ENCODE measurements around the gene GDPD5.

GDPD5 gene

DNA sequence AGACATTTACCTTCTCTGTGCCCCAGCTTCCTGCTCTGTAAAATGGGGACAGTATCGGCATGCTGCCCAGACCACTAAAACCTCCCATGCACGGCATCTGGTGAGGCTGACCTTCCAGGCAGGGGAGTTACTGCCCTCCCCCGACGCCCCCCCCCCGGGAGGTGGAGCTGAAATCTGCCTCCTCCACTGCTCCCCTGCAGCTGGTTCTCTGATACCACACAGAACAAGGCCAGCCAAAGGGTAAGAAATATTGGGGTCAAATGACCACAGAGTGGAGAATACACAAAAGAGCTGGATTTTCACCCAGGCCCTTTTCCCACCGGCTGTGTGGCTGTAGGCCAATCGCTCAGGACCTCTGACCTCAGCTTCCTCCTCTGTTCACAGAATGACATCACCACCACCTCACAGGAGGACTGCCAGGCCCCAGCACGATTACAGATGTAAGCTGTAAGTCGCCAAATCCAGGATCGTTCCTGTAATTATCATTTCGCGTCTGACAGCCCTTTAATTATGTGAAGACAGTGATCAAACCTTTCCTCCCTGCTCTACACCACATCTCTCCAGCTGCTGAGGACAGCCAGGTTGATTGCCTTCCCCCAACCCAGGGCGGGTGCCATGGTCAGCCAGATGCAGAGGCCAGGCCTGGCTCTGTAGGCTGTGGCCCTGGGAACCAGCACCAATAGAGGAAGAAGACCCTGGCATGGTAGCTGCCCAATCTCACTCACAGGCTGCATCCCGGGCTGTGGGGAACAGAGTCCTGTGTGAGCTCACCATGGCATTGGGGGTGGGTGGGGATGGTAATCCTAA is 57.0 kb downstream of the GDPD5 start:
- TF ChIP-seq, protein P1, sequence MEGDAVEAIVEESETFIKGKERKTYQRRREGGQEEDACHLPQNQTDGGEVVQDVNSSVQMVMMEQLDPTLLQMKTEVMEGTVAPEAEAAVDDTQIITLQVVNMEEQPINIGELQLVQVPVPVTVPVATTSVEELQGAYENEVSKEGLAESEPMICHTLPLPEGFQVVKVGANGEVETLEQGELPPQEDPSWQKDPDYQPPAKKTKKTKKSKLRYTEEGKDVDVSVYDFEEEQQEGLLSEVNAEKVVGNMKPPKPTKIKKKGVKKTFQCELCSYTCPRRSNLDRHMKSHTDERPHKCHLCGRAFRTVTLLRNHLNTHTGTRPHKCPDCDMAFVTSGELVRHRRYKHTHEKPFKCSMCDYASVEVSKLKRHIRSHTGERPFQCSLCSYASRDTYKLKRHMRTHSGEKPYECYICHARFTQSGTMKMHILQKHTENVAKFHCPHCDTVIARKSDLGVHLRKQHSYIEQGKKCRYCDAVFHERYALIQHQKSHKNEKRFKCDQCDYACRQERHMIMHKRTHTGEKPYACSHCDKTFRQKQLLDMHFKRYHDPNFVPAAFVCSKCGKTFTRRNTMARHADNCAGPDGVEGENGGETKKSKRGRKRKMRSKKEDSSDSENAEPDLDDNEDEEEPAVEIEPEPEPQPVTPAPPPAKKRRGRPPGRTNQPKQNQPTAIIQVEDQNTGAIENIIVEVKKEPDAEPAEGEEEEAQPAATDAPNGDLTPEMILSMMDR (IDR thresholded peaks at IDR 0.05; ENCODE audit: control insufficient read depth, insufficient read depth, low read depth, low read length, missing control alignments): no peak
- no peak for DNase-seq (ENCODE audit: low read depth)
- no peak overlapping the region for H3K4me3 ChIP-seq (ENCODE audit: control insufficient read depth, low read depth, low read length)

DNA sequence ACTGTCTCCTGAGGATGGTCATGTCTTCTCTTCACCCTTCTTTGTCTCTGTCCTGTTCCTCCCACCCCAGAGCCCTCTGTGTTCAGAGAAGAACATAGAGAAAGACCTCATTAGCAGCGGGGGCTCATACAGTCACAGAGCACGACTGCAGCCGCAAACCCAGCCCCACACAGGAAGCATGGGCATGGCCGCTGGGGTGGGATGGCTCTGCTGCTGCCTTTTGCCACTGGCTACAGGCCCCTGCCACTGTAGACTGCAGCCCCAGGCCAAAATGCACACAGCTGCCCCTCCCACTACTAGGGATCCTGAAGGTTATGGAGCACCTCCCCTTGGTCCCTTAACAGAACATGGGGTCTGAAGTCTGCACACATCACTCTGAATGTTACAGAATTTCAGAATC is 57.9 kb downstream of the GDPD5 start:
- no peak overlapping the region for H3K4me3 ChIP-seq (ENCODE audit: control insufficient read depth, low read depth, low read length)
- TF ChIP-seq, protein P1 (IDR thresholded peaks at IDR 0.05; ENCODE audit: control insufficient read depth, insufficient read depth, low read depth, low read length, missing control alignments): no peak
- DNase-seq (ENCODE audit: low read depth): no peak

DNA sequence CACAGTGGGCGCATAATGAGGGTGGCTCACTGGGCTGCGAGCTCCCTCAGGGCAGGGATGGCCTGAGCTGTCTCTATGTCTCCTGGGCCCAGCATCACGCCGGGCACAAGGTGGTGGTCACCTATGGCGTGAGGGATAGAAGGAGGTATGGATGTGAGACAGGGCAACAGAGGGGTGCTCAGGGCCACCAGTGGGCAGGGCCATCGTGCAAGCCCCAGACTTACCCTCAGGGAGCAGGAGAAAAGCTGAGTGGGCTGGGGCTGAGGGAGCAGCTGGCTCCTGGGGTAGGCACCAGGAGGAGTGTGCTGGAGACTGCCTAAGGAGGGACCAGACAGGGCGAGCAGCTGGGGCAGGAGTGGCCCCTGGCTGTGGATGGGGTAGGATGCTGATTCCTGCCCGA is 58.4 kb downstream of the GDPD5 start:
- H3K4me3 ChIP-seq (ENCODE audit: control insufficient read depth, low read depth, low read length): no peak overlapping the region
- no peak for DNase-seq (ENCODE audit: low read depth)
- TF ChIP-seq, protein P1 (IDR thresholded peaks at IDR 0.05; ENCODE audit: control insufficient read depth, insufficient read depth, low read depth, low read length, missing control alignments): no peak

DNA sequence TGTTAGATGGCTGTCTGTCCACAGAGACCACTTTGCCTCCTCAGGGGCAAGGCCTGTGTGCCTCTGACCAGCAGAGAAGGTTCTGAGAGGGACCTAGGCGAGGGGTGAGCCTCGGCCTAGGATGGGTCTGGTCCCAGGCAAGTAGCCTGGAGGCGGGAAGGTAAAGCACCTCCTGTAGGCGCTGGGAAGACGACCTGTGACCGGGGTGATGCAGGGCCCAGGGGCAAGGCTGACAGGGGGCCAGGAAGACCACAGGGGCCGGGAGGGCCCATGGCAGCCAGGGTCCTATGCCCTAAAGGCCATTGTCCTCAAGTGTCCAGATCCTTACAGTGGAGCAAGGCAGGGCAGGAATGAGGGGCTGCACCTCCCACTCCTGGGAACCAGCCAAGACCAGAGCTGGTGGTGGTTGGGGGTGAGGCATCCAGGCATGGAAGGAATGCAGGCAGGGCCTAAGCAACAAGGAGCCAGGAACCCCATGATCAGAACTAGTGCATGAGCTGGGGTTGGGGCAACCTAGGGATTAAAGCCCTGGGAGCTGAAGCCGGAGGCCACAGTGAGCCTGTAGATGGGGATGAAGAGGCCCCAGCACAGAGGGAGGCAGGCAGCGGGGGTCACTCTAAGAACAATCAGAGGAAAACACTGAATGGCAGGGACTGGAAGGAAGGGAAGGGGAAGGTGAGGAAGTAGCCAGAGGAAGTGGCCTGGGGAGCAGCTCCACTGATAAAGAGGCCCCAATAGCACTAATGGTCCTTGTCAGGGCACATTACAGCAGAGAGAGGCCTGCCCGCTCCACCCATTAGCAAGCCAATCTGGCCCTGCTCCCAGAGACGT is 59.8 kb downstream of the GDPD5 start:
- TF ChIP-seq, protein P1 (IDR thresholded peaks at IDR 0.05; ENCODE audit: control insufficient read depth, insufficient read depth, low read depth, low read length, missing control alignments): no peak
- DNase-seq (ENCODE audit: low read depth): no peak

DNA sequence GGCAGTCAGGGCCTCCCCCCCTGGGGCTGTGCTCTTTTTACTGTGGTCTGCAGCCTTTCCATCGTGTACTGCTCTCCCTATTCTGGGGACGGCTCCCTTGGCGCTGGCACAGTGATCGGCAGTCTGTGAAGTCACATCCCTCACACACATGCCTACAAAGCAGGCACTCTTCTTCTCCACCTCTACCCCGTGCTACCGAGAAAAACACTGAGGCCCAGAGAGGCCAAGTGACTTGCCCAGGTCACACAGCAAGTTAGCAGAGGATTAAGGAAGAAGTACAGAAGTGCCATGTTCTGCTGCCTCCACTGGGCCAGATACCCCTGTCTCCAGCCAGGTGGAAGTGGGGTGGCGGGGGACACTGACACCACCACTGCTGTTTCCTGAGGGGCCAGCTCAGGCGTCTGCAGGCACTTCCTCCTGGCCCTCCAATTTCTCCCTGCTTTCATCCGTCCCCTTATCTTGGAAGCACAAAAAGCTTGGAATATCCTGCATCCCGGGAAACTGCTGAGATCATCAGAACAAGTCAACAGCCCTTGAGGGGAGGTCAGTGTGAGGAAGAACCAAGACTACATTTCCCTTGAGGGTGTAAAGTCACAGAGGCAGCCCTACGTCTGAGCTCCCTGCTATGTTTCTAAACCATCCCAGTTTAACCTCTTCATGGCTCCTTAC is 62.5 kb downstream of the GDPD5 start:
- no peak for DNase-seq (ENCODE audit: low read depth)
- TF ChIP-seq, protein P1 (IDR thresholded peaks at IDR 0.05; ENCODE audit: control insufficient read depth, insufficient read depth, low read depth, low read length, missing control alignments): no peak
- no peak overlapping the region for H3K4me3 ChIP-seq (ENCODE audit: control insufficient read depth, low read depth, low read length)

More for the DNA sequence above, 59.8 kb downstream of the GDPD5 start:
- H3K4me3 ChIP-seq (ENCODE audit: control insufficient read depth, low read depth, low read length): no peak overlapping the region

DNA sequence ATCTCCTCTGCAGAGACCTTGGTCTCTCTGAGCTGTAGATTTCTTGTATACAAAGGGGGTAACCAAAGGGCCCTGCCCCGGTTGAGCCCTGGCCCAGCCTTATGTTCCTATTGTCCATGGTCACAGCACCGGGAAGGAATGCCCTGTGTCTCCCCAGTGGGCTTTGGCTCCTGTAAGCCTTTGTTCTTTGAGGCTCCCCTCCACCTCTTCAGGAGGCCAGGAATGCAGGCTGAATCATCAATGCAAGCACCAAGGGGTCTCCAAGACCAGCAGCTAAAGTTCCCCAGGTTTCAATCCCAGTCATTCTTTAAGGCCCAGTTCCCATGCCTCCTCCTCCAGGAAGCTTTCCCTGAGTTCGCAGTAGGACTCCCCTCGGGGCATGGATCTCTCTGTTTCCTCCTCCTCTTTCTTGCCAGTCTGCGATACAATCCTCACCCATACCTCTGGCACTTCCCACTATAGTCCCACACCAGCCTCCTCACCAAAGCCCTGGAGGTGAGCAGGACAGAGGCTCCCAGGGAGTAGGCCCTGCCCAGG is 63.6 kb downstream of the GDPD5 start:
- TF ChIP-seq, protein P1 (IDR thresholded peaks at IDR 0.05; ENCODE audit: control insufficient read depth, insufficient read depth, low read depth, low read length, missing control alignments): no peak
- DNase-seq (ENCODE audit: low read depth): no peak
- no peak overlapping the region for H3K4me3 ChIP-seq (ENCODE audit: control insufficient read depth, low read depth, low read length)

All from AG09309 (cell line).